ENCODE measurements around the gene ZMAT1.

DNA sequence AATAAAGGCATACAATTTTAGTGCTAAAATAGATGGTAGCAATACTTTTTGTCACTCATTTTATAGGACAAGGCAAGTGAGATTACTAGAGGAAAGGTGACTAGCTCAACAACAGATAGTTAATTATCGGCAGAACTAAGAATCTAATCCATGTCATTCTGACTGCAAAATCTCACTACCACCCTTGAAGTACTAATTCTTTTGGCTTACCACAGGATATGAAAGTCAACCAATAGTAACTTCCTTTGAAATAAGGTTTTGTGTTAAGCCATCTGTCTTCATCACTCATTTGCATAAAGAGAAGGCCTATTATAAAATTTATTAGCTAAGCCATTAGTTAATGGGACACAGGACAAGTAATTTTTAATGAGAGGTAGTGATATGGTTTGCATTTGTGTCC, 25.3 kb upstream of the ZMAT1 start:
- TF ChIP-seq, protein P1, sequence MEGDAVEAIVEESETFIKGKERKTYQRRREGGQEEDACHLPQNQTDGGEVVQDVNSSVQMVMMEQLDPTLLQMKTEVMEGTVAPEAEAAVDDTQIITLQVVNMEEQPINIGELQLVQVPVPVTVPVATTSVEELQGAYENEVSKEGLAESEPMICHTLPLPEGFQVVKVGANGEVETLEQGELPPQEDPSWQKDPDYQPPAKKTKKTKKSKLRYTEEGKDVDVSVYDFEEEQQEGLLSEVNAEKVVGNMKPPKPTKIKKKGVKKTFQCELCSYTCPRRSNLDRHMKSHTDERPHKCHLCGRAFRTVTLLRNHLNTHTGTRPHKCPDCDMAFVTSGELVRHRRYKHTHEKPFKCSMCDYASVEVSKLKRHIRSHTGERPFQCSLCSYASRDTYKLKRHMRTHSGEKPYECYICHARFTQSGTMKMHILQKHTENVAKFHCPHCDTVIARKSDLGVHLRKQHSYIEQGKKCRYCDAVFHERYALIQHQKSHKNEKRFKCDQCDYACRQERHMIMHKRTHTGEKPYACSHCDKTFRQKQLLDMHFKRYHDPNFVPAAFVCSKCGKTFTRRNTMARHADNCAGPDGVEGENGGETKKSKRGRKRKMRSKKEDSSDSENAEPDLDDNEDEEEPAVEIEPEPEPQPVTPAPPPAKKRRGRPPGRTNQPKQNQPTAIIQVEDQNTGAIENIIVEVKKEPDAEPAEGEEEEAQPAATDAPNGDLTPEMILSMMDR (IDR thresholded peaks at IDR 0.05) = no peak
- TF ChIP-seq POLR2A (IDR thresholded peaks at IDR 0.05) = no peak
